GM12864 (cell line): Measurements from ENCODE around the gene VPS37B.

ENCODE experiments used
- DNase-seq: peaks from one replicate; pipeline ENCODE4 v3.0.0-alpha.2; 2011; ENCODE audit warnings: low read depth
- H3K4me3 ChIP-seq: 2 replicates; pipeline ENCODE4 v1.5.1; 2011; ENCODE audit warnings: mild to moderate bottlenecking, low read depth, low read length, control low read depth
- CTCF ChIP-seq: IDR thresholded peaks from 2 replicates; pipeline ENCODE4 v1.5.1; 2011; ENCODE audit warnings: low read depth, mild to moderate bottlenecking, moderate library complexity, low read length, control low read depth, inconsistent platforms; ENCODE audit errors: missing control alignments

Gene VPS37B

GRCh38 chr12:122819209-122819785 is 76.6 kb downstream of the VPS37B start:
- DNase-seq = no peak
- TF ChIP-seq CTCF = no peak

More at GRCh38 chr12:122819209-122819785, 76.6 kb downstream of the VPS37B start:
- no peak overlapping the region for H3K4me3 ChIP-seq
